Adipose tissue (tissue), 3 donors: ENCODE results near the gene WDFY1. TPM values are rescaled to one million over a fixed set of nuclear protein-coding genes. Genes with fewer than 3 reads are reported as not detected.

Source experiments
- H3K27ac ChIP-seq: one replicate; pipeline ENCODE4 v1.5.1; 2013; ENCODE audit warnings: low read depth, low read length
- WGBS, 3 donors: extraction: QIAGEN DNeasy Blood & Tissue Kit; methylation state at CpG; one replicate each; pipeline ENCODE4 v1.1.7; 2013; 5-methylcytosine and 5-hydroxymethylcytosine counted together
- polyA plus RNA-seq, 3 donors: library from polyadenylated mRNA; stranded (reverse); fragments of 200-250 nt; gene quantifications; one replicate each; pipeline ENCODE4 v1.2.3, GENCODE V29; 2013
- donor health status: healthy with polysubstance abuse.
- donor health status: Bipolar disorder and iron deficiency.
- donor health status: healthy.

WDFY1 gene
- polyA plus RNA-seq, 3 donors, result 10.4 to 19.1 (median 15.7) TPM

GRCh38 chr2:223846515-223846914 is 98.6 kb downstream of the WDFY1 start:
- no peak overlapping the region for H3K27ac ChIP-seq
- 66 to 81% (median 73%) methylated on average over 1 of the region's 1 CpG for WGBS, 3 donors

DNA sequence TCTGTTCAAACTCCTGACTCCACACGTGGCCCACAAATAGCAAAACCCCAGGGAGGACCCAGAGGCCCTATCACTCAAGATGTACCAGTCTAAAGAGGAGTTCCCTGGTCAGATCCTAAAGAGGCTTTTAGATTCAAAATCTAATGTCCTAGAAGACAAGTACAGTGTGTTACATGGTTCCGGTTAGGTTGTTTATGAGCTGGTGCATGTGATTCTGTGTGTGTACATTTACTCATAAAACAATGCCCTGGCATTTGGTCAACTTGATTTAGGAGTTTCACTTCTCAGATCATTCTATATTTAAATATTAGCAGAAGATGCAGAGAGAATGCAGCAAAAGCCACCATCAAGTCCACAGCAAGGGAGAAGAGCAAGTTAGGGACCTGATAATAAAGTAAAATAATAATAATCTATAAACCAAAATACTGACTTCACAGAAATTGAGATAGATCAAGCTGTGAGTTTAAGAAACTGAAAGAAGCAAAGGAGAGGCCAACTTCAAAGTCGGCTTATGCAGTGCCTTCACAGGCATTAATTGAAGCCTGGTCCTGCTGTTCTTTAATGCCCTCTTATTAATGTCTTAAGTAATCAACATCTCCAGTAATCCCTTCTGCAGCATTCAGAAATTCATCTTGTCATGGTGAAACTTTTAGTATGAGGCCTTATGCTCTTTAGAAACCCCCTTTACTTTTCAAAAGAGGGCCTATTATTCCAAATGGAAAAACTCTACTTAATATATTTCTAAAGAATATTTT is 103.5 kb downstream of the WDFY1 start:
- WGBS, 3 donors, result 73 to 79% (median 74%) methylated on average over 3 of the region's 3 CpGs
- no peak overlapping the region for H3K27ac ChIP-seq

DNA sequence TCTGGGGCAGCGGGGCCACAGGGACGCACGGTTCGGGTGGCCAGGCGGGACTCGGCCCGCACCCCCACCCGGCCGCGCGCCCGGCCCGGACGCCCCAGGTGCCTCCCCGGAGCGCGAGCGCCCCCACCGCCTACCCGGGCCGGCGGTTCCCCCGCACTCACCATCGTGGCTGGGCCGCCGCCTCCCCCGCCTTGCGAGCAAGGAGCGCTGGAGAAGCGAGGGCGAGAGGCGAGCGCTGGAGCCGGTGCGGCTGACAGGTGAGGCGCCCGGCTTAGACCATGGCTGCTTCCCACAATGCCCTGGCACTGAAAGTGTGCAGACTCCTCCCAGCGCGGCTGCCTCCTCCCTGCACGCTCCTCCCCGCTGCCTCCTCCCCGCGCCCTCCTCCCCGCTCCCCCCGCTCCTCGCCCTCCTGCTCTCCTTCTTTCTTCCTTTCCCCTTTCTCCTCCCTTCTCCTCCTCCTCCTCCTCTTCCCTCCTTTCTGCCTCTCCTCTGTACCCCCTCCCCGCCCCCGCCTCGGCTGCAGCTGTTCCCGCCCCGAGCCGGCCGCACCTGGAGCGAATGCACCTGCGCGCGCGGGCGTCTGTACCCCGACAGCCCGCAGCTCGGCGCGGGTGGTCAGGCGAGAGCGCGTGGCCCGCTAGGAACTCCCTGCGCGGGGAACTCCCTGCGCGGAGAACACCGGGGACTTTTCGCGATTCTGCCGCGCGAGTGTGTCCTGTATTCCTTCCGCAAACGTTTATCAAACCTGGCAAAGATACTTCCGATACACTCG is 107.7 kb downstream of the WDFY1 start, which contains the start of gene AP1S3:
Gene AP1S3, minus strand, starts transcription at position 296 of the 775 bp plus-strand sequence. Its CDS starts 132 bp downstream, at position 164.
- no peak within 1 kb of the TSS for H3K27ac ChIP-seq
- 1% methylated on average over 64 to 82 of the region's 82 CpGs for WGBS, 3 donors

DNA sequence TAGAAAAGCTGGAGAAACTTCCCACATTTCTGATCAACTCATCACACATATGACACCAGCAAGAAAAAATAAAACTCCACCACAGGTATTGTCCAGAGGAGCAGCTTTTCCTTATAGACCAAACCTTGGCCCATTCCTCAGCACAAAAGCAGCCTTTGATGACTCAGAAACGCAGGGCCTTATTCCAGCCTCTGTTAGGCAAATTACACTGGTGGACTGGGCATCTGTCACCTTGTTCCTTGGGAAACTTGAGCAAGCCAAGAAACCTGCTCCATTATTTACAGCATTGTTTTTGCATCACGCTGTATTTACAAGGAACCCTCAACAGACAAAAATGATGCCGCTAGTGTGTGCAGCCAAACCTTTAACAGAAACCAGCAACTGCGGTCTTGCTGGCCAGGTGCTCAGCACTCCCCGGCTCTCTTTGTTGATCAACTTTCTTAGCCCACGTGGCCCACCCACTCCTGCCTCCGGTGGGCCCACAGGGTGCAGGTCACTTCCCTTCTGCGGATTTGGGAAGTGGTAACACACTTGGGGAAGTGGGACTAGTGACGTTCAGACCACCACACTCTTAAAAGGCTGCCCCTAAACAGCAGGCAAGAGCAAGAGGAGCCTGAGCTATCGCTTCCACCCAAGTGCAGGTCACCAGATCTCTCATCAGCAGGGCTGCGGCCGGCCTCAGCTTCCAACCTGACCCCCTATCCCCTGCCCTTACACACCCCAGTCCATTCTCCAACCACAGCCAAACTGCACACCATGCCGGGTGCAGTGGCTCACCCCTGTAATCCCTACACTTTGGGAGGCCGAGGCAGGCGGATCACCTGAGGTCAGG is 109.2 kb downstream of the WDFY1 start:
- WGBS, 3 donors, result 60 to 79% (median 70%) methylated on average over 15 of the region's 15 CpGs
- no peak overlapping the region for H3K27ac ChIP-seq

DNA sequence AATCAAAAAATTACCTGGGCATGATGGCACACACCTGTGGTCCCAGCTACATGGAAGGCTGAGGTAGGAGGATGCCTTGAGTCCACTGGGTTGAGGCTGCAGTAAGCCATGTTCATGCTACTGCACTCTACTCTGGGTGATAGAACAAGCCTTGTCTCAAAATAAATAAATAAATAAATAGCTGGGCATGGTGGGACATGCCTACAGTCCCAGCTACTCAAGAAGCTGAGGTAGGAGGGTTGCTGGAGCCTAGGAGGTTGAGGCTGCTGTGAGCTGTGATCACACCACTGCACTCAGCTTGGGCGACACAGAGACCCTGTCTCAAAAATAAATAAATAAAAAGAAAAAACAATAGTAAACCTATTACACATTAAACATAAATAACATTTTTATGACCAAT is 110.7 kb downstream of the WDFY1 start:
- no peak overlapping the region for H3K27ac ChIP-seq
- 96 to 100% (median 100%) methylated on average over 1 of the region's 1 CpG for WGBS, 3 donors

- no peak overlapping the region for H3K27ac ChIP-seq
- 42 to 51% (median 51%) methylated on average over 8 of the region's 8 CpGs for WGBS, 3 donors
Observed at GRCh38 chr2:223832241-223832903, 112.8 kb downstream of the WDFY1 start.

- H3K27ac ChIP-seq, result no peak overlapping the region
- 95 to 96% (median 95%) methylated on average over 5 of the region's 5 CpGs for WGBS, 3 donors
Observed at GRCh38 chr2:223829128-223829527, 116.0 kb downstream of the WDFY1 start.

GRCh38 chr2:223828314-223828713 is 116.8 kb downstream of the WDFY1 start:
- 91 to 94% (median 93%) methylated on average over 6 of the region's 6 CpGs for WGBS, 3 donors
- no peak overlapping the region for H3K27ac ChIP-seq

- no peak overlapping the region for H3K27ac ChIP-seq
- WGBS, 3 donors, result 72 to 80% (median 74%) methylated on average over 4 of the region's 4 CpGs
Observed at GRCh38 chr2:223826995-223827394, 118.1 kb downstream of the WDFY1 start.

Other genes starting within 250 kb of the WDFY1 start
- gene AP1S3, start 107.8 kb downstream of the WDFY1 start, polyA plus RNA-seq, result 1 to 10 TPM in 1 of 3 donors, under 1 TPM in 2; 0.67 to 1.1 (median 0.97) TPM
- gene MRPL44, start 12.1 kb upstream of the WDFY1 start, polyA plus RNA-seq, result 10 to 100 TPM; 14.3 to 24.6 (median 20.2) TPM
- 10 to 100 TPM in 2 of 3 donors, 1 to 10 TPM in 1; 3.2 to 20.2 (median 18.2) TPM for gene SERPINE2, start 94.0 kb upstream of the WDFY1 start, polyA plus RNA-seq